Astrocyte (in vitro differentiated cells and primary cell): ENCODE data around the gene CES5A.

Experiments used
- CTCF ChIP-seq: IDR thresholded peaks from 2 replicates; pipeline ENCODE4 v1.5.1; 2011; ENCODE audit warnings: low read depth, mild to moderate bottlenecking, inconsistent platforms, low read length, moderate library complexity; ENCODE audit not compliant: insufficient read depth
- EZH2 ChIP-seq: IDR thresholded peaks from 2 replicates; pipeline ENCODE4 v1.6.1; 2012; ENCODE audit warnings: mild to moderate bottlenecking, low read length, inconsistent platforms; ENCODE audit not compliant: insufficient read depth

- peak; percentile 67 for TF ChIP-seq CTCF
- no peak for TF ChIP-seq EZH2
Observed at GRCh38 chr16:55842369-55843104, 32.6 kb downstream of the CES5A start.
